HG02943 (cell line): ENCODE results near the gene GPR55.
"Not testable (repeated sequence)": the region's sequence is repeated elsewhere in the genome, so short reads cannot be mapped to it uniquely, and the experiment has no call there.

ENCODE experiments used
- ATAC-seq: cut with Tn5 transposase; IDR thresholded peaks from one replicate; pipeline ENCODE4 v1.9.1; 2021; ENCODE audit warnings: mild to moderate bottlenecking, low read depth, moderate library complexity; ENCODE audit not compliant: unreplicated experiment

GPR55 gene

GRCh38 chr2:230936243-230936642, 11.2 kb upstream of the GPR55 start:
- not testable (repeated sequence) for ATAC-seq

DNA sequence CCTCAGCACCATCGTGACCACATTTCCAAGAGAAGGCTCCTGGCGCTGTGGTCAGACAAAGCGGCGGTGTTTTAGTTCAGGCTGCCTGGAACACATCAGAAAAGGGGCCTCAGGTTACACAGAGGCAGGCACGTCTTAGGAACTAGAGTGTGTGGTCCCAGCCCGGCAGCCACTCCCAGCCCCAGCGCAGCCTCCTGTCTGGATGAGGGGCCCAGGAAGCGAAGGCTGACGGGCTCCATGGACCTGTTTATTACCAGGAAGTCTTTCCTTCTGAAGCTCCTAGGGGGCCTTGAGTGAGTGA, 10.0 kb upstream of the GPR55 start:
- ATAC-seq = no peak

DNA sequence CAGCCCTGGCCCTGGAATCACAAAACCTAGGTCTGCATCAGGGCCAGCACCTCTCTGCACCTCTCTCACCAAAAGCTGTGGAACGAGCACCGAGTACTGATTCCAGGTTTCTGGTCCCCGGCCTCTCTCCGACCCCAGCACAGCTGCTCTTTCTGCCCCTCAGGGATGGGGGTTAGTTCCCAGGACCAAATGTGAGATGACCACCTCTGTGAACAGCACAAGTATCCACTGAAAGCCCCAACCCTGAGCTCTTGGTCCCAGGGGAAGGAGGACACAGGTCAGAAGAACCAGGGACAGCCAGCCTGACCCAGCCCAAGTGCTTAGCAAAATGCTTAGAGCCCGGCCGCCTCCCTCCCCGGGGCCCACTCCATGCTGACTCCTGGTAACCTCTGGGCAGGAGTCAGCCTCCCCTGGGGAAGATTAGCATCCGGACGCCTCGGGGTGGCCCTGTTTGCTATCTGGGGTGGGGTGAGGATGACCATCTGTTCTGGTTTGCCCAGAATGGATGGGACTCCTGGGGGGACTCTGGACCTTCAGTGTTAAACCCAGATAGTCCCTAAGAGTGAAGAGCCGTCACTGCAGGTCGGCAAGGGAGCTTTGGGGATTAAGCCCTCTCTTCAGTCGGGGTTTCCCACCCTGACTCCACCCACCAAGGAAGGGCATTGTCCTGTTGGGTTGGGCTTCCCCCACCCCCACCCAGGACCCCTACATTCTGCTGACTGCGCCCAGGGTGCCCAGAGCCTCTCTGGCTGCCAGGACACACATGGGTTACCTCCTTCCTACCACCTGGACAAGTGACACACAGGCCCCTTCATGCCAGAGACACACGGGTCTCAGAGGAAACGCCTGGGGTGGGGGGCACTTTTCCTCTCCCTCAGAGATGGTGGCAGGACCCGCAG, 9.4 kb upstream of the GPR55 start:
- ATAC-seq = no peak

DNA sequence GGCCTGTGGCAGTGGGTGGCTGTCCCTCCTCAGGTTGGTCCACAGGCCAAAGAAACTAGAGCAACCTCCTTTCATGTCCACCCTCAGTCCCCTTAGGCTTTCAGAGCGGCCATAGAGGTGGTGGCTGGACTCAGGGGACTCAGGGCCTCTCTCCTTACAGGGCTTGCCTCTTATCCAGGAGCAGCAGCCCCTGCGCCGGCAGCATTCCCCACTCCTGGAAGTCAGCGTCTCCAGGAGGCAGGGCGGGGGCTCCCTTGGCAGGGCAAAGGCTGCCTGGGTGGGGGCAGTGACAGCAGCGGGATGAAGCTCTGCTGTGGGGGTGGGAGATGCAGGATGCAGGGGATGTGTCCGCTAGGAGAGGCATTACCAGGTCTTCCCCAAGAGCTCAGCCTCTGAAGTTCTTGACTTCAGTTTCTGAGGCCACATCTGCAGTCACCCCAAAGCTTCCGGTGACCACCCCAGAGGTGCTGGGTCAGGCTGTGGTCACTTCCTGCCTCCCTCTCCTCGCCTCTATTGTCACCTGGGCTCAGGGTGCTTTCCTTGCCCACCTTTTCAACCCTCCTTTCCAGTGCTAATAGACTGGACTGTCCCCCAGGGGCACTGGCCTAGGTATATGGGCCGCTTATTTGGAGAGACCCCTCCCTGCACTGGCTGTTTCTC, 8.6 kb upstream of the GPR55 start:
- ATAC-seq = no peak

GRCh38 chr2:230932556-230933511, 7.8 kb upstream of the GPR55 start:
- ATAC-seq = no peak

- ATAC-seq = no peak
These were observed 6.7 kb upstream of the GPR55 start for GRCh38 chr2:230931556-230932231.

DNA sequence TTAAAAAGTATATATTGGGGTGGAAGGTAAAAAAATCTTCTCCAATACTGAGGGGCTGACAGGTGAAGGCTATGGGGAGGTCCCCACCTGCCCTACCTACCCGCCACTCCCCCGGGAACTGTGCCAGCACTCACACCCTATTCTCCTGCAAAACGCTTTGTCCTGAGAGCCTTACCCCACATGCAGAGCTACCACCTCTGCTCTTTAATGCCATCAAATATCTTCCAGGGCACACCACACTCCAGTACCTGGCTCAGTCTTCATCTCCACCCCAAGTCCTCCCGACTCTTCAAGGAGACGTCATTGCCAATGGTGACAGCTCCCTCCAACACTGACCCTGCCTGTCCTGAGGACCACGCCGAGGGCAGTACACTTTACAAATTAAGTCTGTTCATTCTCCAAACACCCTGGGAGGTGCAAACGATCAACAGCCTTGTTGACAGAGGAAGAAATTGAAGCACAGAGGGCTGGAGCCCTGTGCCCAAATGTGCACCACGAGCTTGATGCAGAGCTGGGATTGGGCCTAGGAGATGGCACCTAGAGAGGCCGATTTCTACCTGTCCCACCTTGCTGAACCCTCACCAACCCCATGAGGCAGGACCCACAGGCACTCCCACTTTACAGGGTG, 6.0 kb upstream of the GPR55 start:
- no peak for ATAC-seq

DNA sequence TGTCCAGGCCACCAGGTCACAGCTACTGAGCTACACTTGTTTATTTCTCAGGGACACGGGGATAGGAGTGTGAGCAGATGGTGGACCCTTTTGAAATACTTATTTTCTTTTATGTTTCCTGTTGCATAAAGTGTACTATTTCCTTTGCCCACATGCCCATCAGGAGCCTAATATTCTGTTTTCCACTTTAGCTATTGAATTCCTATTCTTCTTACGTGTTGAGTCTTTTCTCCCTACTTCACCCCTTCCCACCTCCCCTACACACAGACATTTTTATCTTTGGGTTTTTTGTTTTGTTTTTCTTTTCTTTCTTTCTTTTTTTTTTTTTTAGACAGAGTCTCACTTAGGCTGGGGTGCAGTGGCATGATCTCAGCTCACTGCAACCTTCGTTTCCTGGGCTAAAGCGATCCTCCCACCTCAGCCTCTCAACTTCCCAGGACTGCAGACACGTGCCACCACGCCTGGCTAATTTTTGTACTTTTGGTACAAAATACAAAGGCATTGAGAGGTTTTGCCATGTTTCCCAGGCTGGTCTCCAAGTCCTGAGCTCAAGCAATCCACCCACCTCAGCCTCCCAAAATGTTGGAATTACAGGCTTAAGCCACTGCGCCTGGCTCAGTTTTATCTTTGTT, 5.2 kb upstream of the GPR55 start:
- no peak for ATAC-seq

DNA sequence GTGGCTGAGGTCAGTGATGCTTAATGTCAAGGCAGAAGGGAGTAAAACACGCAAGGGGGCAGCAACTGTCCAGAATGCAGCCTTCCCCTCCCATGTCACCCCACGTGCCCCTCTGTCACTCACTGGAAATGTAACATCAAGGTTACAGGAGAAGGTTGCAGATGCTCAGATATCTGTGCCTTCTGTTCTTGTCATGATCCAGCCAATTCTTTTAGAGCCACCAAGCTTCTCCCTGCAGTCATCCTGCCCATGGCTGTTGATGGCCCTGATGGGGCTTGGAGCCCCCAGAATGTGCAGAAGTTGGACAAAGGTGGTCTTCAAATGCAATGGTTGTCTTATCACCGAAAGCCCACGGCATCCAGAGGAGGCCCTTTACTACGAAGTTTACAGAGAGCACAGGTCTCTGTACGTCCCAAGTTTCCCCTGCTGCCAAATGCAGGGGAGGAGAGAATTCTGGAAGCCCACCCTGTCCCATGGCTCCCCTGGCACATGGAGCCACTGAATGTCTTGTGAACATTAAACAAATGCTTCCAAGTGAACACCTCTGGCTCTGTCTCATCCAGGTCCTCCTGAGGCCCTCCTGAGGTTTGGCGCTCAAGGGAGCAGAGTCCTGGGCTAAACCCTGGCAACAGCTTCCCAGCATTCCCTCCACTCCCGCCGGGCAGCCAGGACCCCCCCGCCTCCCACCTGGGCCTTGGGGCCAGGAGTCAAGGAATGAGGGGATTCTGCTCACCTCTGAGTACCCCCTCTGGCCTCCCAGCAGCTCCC, 4.5 kb upstream of the GPR55 start:
- ATAC-seq = no peak

- no peak for ATAC-seq
These were observed 3.8 kb upstream of the GPR55 start for GRCh38 chr2:230928701-230929380.

DNA sequence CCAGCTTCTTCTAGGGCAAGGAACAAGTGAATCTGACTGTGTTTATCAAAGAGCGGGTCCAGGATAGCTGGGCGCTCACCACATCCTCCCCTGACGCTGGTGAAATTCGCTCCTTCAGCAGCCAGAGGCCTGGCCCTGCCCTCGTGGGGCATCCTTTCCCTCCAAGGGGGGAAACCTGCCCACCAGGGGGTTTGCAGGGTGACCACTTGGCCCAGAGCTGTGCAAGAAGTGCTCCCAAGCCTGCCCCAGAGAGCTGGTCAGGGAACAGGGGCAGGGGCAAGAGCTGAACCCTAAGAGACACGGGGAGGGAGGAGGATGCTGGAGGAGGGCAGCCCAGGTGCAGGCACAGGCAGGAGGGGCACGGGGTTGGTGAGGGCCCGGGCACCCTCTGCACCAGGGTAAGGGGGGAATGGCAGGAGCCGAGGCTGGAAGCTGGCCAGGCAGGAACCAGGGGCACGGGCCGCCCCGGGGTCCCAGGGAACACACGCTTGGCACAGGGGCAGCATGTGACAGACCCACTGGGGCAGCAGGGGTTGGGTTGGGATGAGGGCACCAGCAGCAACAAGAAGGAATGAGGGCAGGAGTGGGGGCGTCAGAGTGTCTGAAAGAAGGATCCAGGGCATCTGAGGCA, 2.8 kb upstream of the GPR55 start:
- no peak for ATAC-seq

GRCh38 chr2:230925879-230926765, 1.1 kb upstream of the GPR55 start:
- no peak for ATAC-seq

GRCh38 chr2:230925443-230925878, 419 bp upstream of the GPR55 start:
- ATAC-seq = no peak

DNA sequence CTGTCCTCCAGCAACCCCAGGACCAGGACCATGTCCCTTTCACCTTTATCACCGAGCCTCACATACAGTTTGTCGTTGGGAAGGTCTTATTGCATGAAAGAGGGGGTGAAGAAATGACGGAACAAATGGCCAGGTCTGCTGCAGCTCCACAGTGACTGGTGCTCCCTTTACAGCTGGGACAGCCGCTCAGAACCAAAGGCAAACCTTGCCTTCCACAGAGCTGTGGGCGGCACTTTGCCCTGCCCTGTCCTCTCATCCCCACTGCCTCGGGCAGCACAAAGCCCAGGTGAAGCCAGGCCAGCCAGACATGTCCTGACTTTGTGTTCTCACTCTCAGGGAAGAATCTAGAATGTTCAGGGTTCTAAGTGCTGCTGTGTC, 961 bp downstream of the GPR55 start:
- no peak for ATAC-seq

GRCh38 chr2:230922951-230923717, 1.9 kb downstream of the GPR55 start:
- ATAC-seq = no peak
